ENCODE measurements around the gene SEPTIN5. TPM values are rescaled to one million over a fixed set of nuclear protein-coding genes. Genes with fewer than 3 reads are reported as not detected.
A peak's percentile ranks its signal among the peaks of the same experiment; 100 is the strongest.

The SEPTIN5 gene
- total RNA-seq, 1 donor from 2014 or later, result 19.8 TPM

DNA sequence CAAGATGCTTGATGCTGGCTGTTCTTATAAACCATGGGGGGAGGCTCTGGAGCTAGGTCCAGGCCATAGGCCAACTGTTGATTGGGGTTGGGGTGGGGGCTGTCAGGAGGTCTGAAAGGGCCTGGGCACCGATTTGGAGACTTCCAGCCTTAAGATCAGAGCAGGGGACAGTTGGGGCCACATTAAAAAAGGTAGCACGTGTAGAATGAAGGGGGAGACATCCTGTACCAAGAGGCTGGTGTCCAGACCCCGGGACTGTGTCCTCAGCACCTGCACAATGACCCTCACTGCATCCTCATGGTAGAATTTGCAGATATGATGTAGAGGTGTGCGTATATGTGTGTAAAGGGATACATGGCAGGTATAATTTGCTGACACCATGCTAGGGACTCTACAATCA, 33.8 kb downstream of the SEPTIN5 start:
- DNase-seq (ENCODE audit: low read depth in 2 of 2), result no peak

DNA sequence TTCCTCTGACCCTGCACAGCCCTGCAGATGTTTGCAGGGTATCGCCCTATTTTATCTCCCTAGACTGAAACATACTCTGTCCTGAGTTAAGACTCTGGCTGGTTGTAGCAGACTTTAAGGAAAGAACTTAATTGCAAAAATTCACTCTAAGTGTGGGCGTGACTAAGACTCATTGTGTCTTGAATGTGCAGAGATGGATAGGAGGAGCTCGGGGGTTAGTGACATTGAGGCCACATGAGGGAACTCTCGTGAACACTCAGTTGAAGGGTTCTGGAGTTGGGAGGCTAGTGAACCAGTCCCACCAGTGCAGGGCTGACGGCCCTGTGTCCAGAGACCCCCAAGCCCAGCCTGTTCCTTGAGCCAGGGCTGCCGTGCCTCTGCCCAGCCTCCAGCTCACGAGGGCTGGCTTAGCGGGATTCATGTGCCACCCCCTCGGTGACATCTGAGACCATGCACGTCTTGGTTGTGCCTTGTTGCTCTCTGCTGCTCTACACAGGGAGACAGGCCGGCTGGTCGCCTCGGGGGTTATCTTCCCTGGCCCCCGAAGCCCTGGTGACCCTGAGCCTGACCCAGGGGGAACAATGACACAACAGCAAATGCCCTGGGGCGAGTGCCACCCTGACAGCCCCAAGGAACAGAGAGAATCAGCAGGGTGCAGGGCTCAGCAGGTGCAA, 34.8 kb downstream of the SEPTIN5 start:
- no peak for DNase-seq (ENCODE audit: low read depth in 2 of 2)

GRCh38 chr22:19749876-19750275, 35.6 kb downstream of the SEPTIN5 start:
- DNase-seq (ENCODE audit: low read depth in 2 of 2), result no peak

GRCh38 chr22:19750507-19751490, 36.5 kb downstream of the SEPTIN5 start:
- no peak for DNase-seq (ENCODE audit: low read depth in 2 of 2)

- DNase-seq (ENCODE audit: low read depth in 2 of 2), result no peak
Observed at GRCh38 chr22:19751497-19752245, 37.4 kb downstream of the SEPTIN5 start.

DNA sequence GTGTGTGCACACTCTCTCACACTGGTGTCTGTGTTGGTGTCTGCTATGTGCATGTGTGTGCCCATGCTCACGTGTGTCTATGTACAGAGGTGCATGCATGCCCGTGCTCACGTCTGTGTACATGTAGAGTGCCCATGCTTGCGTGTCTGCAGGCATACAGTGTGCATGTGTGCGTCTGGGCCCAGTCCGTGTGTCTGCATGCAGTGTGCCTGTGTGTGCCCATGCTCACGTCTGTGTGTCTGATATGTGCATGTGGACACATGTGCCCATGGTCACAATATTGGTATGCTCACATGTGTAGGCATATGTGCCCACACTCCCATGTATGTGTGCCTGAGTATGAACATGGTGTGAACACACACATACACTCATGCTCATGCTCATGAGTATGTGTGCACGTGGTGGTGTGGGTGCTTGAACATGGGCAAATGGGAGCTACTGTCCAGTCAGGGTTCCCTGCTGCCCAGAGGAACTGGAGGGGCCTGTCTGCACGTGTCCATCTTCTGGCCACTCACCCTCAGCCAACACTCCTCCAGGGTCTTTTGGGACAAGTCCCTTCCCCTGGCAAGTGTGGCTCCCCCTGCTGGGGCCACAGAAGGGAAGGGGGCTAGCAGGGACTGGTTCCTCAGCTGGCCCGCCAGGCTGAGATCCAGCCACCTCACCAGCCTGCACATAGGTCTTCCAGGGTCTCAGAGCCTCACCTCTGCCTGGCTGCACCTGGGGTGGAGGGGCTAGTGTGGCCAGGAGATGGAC, 39.0 kb downstream of the SEPTIN5 start:
- DNase-seq (ENCODE audit: low read depth in 2 of 2), result no peak

DNA sequence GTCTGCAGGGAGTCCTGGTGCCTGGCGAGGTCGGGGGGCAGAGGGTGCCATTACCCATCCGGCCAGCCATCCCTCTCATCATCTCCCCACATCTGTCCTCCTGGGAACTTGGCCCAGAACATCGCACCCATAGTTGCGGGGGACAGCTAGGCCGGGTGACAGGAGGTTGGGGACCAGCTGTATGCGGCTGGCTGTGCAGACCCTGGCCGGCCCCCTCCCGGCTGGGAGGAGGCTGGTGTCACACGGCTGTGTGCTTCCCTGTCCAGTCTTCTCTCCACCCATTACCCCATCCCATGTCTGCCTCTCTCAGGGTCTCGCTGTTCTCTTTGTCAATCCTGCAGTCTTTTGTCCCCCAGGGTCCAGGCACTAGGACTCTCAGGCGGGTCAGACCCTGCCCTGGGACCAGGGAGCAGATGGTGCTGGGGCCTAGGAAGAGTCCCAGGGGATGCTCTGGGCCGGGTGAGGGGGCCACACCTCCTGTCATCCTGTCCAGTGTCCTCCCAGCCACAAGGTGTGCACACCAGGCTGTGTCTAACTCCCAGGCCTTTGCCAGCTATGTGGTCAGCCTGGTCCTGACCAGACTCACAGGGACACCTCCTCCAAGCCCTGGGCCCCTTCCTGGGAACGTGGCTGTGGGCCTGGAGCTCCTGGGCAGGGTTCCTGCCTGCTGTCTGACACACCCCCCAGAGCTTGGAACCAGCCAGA, 39.8 kb downstream of the SEPTIN5 start:
- DNase-seq (ENCODE audit: low read depth in 2 of 2), result no peak

- no peak for DNase-seq (ENCODE audit: low read depth in 2 of 2)
Observed at GRCh38 chr22:19754701-19755144, 40.4 kb downstream of the SEPTIN5 start.

GRCh38 chr22:19755145-19755710, 40.9 kb downstream of the SEPTIN5 start:
- DNase-seq (ENCODE audit: low read depth in 2 of 2), result no peak

DNA sequence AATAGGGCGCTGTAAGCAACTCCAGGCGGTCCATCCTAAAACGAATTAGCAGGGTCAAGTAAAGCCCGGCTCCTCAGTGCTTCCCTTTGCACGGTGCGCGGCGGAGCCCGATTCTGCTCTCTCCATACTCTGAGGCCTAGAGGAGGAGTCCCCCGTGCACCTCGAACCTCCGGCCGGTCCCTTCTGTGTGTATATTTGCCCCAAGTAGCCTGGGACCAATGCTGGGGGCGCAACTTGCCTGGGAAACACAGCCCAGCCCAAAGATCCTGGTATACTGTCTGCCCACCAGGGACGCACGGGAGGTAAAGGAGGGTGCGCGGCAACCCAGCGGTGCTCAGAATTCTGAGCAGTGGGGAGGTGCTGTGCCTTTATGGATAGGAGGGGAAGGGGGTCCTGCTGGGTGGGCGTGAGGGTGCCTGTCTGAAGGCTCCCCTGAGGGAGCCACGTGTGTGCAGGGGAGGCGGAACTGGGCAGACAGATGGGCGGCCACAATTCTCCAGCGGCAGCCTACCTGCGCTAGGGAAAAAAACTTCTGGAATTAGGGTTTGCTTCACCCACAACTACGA, 41.5 kb downstream of the SEPTIN5 start:
- no peak for DNase-seq (ENCODE audit: low read depth in 2 of 2)

- DNase-seq (ENCODE audit: low read depth in 2 of 2), result peak; percentile 28 to 73
Observed at GRCh38 chr22:19756288-19757128, 42.2 kb downstream of the SEPTIN5 start.

GRCh38 chr22:19757140-19757984, 43.1 kb downstream of the SEPTIN5 start:
- DNase-seq (ENCODE audit: low read depth in 2 of 2), result no peak

GRCh38 chr22:19757985-19758895, 43.9 kb downstream of the SEPTIN5 start:
- DNase-seq (ENCODE audit: low read depth in 2 of 2), result peak in 1 of 2 donors; percentile 60

DNA sequence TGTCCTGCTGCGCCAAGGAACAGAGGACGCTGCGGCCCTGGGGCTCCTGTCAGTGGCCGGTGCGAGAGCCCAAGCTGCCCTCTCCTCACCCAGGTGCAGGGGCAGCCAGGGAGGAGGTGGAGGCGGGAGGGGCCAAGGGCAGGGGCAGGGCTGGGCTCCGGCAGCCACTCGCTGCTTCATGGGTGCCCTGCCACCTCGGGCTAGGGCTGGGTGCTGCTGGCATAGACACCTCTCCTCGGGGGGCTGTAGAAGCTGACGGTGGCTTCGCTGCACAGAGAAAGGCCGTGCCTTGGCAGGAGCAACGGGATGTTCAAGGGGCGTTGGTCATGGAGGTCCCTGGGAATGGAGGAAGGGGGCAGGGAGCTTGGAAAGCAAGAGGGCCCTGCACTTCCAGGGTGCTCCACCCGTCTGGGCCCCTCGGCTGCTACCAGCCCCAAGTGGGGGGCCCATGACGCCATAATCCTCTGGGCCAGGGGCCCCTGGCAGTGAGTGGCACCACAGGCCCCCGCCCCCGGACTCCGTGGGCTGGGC, 44.7 kb downstream of the SEPTIN5 start:
- peak in 1 of 2 donors; percentile 35 for DNase-seq (ENCODE audit: low read depth in 2 of 2)

DNA sequence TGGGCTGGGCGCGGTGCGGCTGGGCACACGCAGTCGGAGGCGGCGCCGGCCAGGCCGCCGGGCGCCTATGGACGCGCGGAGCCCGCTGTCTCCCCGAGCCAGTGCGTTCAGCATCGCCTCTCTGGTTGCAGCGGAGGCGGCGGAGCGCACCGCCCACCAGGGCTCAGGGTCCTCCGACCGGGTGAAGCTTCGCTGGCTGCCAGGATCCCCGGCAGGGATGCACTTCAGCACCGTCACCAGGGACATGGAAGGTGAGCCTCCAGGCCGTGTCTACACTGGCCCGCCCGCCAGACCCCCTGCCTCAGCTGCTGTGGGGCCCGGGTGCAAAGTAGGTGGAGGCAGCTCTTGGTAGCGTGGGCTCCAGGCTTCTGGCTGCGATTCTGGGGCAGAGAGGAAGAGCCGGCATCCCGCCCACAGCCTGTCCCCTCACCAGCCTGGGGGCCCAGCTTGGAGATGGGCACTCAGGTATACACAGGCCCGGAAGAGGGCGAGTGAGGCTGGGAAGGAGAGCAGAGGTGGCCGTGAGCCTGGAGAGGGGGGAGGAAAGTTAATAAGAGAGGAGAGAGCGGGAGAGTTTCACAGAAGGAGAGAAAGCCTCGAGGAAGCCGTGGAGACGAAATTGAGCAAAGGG, 45.2 kb downstream of the SEPTIN5 start:
- peak in 1 of 2 donors; percentile 61 for DNase-seq (ENCODE audit: low read depth in 2 of 2)
